SK-N-SH treated with all-trans-retinoic acid at 6 μM for 48 hours (cell line): ENCODE data around the gene EPN2.

Source experiments
- ARNTL ChIP-seq: fragments of 450-650 bp; formaldehyde crosslinking; IDR thresholded peaks from 2 replicates; pipeline ENCODE4 v1.5.0; 2020; ENCODE audit warnings: low read depth, mild to moderate bottlenecking, moderate library complexity, borderline replicate concordance
- CREB5 ChIP-seq: fragments of 250-450 bp; sonication (Bioruptor Pico); IDR thresholded peaks from 2 replicates; pipeline ENCODE4 v1.5.1; 2020; ENCODE audit warnings: low read depth, mild to moderate bottlenecking, moderate library complexity
- CSDC2 ChIP-seq: fragments of 250-450 bp; sonication (Bioruptor Pico); IDR thresholded peaks from 2 replicates; pipeline ENCODE4 v1.5.0; 2020; ENCODE audit warnings: mild to moderate bottlenecking, moderate library complexity
- CSRNP3 ChIP-seq: fragments of 250-450 bp; sonication (Bioruptor Pico); IDR thresholded peaks from 2 replicates; pipeline ENCODE4 v1.5.1; 2021; ENCODE audit warnings: mild to moderate bottlenecking, moderate library complexity
- OSR1 ChIP-seq: fragments of 250-450 bp; sonication (Bioruptor Pico); IDR thresholded peaks from 2 replicates; pipeline ENCODE4 v1.8.0; 2022; ENCODE audit warnings: moderate library complexity, mild to moderate bottlenecking, inconsistent platforms
- POU6F1 ChIP-seq: fragments of 250-450 bp; sonication (Bioruptor Pico); IDR thresholded peaks from 2 replicates; pipeline ENCODE4 v1.8.0; 2021; ENCODE audit warnings: low read depth, mild to moderate bottlenecking, moderate library complexity, borderline replicate concordance
- RARB ChIP-seq: fragments of 250-450 bp; sonication (Bioruptor Pico); IDR thresholded peaks from 2 replicates; pipeline ENCODE4 v1.8.0; 2021; ENCODE audit warnings: mild to moderate bottlenecking, moderate library complexity
- SNAI2 ChIP-seq: fragments of 250-450 bp; sonication (Bioruptor Pico); IDR thresholded peaks from 2 replicates; pipeline ENCODE4 v1.5.0; 2020; ENCODE audit warnings: mild to moderate bottlenecking, moderate library complexity
- TCF4 ChIP-seq: fragments of 250-450 bp; sonication (Bioruptor Pico); IDR thresholded peaks from 2 replicates; pipeline ENCODE4 v1.8.0; 2021; ENCODE audit warnings: mild to moderate bottlenecking, moderate library complexity, borderline replicate concordance
- ZFP3 ChIP-seq: fragments of 250-450 bp; sonication (Bioruptor Pico); IDR thresholded peaks from 2 replicates; pipeline ENCODE4 v1.5.0; 2020; ENCODE audit warnings: mild to moderate bottlenecking, moderate library complexity
- ZFP30 ChIP-seq: fragments of 450-650 bp; formaldehyde crosslinking; IDR thresholded peaks from 2 replicates; pipeline ENCODE4 v1.5.0; 2022; ENCODE audit warnings: mild to moderate bottlenecking, moderate library complexity
- TF ChIP-seq, protein P1 (sequence below): fragments of 250-450 bp; sonication (Bioruptor Pico); IDR thresholded peaks from 2 replicates; pipeline ENCODE4 v1.8.0; 2020; ENCODE audit warnings: mild to moderate bottlenecking, moderate library complexity, borderline replicate concordance
- TF ChIP-seq, protein P2 (sequence below): fragments of 250-450 bp; sonication (Bioruptor Pico); IDR thresholded peaks from 2 replicates; pipeline ENCODE4 v1.5.0; 2020; ENCODE audit warnings: mild to moderate bottlenecking, moderate library complexity

DNA sequence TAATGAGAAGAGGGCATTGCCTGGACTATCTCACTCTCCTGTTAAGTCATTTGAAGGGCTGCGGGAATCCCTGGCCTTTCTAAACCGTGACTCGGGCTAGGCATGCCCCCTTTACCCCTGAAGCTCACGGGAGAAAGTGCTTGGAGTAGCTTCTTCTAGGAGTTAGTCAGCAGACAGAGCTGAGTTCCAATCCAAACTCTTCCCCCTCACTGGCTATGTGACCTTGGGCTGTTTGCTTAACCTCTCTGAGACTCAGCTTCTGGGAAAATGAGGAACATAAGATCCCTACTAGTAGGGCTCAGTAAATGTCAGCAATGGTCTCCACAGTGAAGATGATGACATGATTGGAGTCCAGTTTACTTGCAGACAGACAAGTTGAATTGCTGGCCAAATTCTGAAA is 131.1 kb downstream of the EPN2 start:
- no peak for TF ChIP-seq RARB (CRISPR knock-in tag)
- TF ChIP-seq POU6F1 (CRISPR knock-in tag) = no peak
- no peak for TF ChIP-seq ZFP30 (CRISPR knock-in tag)
- TF ChIP-seq, protein P1, sequence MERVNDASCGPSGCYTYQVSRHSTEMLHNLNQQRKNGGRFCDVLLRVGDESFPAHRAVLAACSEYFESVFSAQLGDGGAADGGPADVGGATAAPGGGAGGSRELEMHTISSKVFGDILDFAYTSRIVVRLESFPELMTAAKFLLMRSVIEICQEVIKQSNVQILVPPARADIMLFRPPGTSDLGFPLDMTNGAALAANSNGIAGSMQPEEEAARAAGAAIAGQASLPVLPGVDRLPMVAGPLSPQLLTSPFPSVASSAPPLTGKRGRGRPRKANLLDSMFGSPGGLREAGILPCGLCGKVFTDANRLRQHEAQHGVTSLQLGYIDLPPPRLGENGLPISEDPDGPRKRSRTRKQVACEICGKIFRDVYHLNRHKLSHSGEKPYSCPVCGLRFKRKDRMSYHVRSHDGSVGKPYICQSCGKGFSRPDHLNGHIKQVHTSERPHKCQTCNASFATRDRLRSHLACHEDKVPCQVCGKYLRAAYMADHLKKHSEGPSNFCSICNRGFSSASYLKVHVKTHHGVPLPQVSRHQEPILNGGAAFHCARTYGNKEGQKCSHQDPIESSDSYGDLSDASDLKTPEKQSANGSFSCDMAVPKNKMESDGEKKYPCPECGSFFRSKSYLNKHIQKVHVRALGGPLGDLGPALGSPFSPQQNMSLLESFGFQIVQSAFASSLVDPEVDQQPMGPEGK (CRISPR knock-in tag) = no peak
- TF ChIP-seq ARNTL = no peak
- TF ChIP-seq TCF4 (CRISPR knock-in tag) = no peak
- no peak for TF ChIP-seq CREB5 (CRISPR knock-in tag)
- TF ChIP-seq, protein P2, sequence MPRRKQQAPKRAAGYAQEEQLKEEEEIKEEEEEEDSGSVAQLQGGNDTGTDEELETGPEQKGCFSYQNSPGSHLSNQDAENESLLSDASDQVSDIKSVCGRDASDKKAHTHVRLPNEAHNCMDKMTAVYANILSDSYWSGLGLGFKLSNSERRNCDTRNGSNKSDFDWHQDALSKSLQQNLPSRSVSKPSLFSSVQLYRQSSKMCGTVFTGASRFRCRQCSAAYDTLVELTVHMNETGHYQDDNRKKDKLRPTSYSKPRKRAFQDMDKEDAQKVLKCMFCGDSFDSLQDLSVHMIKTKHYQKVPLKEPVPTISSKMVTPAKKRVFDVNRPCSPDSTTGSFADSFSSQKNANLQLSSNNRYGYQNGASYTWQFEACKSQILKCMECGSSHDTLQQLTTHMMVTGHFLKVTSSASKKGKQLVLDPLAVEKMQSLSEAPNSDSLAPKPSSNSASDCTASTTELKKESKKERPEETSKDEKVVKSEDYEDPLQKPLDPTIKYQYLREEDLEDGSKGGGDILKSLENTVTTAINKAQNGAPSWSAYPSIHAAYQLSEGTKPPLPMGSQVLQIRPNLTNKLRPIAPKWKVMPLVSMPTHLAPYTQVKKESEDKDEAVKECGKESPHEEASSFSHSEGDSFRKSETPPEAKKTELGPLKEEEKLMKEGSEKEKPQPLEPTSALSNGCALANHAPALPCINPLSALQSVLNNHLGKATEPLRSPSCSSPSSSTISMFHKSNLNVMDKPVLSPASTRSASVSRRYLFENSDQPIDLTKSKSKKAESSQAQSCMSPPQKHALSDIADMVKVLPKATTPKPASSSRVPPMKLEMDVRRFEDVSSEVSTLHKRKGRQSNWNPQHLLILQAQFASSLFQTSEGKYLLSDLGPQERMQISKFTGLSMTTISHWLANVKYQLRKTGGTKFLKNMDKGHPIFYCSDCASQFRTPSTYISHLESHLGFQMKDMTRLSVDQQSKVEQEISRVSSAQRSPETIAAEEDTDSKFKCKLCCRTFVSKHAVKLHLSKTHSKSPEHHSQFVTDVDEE (CRISPR knock-in tag) = no peak
- no peak for TF ChIP-seq ZFP3
- TF ChIP-seq CSRNP3 (CRISPR knock-in tag) = no peak
- no peak for TF ChIP-seq OSR1 (CRISPR knock-in tag)
- no peak for TF ChIP-seq CSDC2
- no peak for TF ChIP-seq SNAI2 (CRISPR knock-in tag)
